GM19193 (cell line): ENCODE data around the gene STRIP1.

ENCODE experiments used
- POLR2A ChIP-seq: IDR thresholded peaks from 4 replicates; pipeline ENCODE4 v1.6.1; 2011; ENCODE audit not compliant: insufficient read depth, insufficient read length; ENCODE audit errors: extremely low read depth

The STRIP1 gene

GRCh38 chr1:110034451-110035235 is at the start of gene STRIP1:
TSS of gene STRIP1 (plus strand) at chr1:110034624. CDS start at chr1:110034638, 14 bp downstream.
- TF ChIP-seq POLR2A, result peak; percentile 82

GRCh38 chr1:109985247-109986053 is 49.0 kb upstream of the STRIP1 start:
- no peak for TF ChIP-seq POLR2A

- no peak for TF ChIP-seq POLR2A
Measured at GRCh38 chr1:109986054-109986444, 48.4 kb upstream of the STRIP1 start.

GRCh38 chr1:109988349-109988914 is 46.0 kb upstream of the STRIP1 start:
- TF ChIP-seq POLR2A, result no peak

- TF ChIP-seq POLR2A, result no peak
Measured at GRCh38 chr1:109989506-109990301, 44.7 kb upstream of the STRIP1 start.

- TF ChIP-seq POLR2A, result no peak
Measured at GRCh38 chr1:109990302-109990653, 44.1 kb upstream of the STRIP1 start.

GRCh38 chr1:109991400-109991925 is 43.0 kb upstream of the STRIP1 start:
- TF ChIP-seq POLR2A, result no peak

GRCh38 chr1:109993885-109994284 is 40.5 kb upstream of the STRIP1 start:
- no peak for TF ChIP-seq POLR2A

GRCh38 chr1:109994654-109995053 is 39.8 kb upstream of the STRIP1 start:
- no peak for TF ChIP-seq POLR2A

- no peak for TF ChIP-seq POLR2A
Measured at GRCh38 chr1:109995536-109995935, 38.9 kb upstream of the STRIP1 start.

- no peak for TF ChIP-seq POLR2A
Measured at GRCh38 chr1:109996476-109996875, 37.9 kb upstream of the STRIP1 start.

GRCh38 chr1:109997204-109997866 is 37.1 kb upstream of the STRIP1 start:
- no peak for TF ChIP-seq POLR2A

GRCh38 chr1:109997867-109998229 is 36.6 kb upstream of the STRIP1 start:
- no peak for TF ChIP-seq POLR2A

GRCh38 chr1:110002695-110003094 is 31.7 kb upstream of the STRIP1 start:
- no peak for TF ChIP-seq POLR2A
